ENCODE results near the gene MINAR2.

DNA sequence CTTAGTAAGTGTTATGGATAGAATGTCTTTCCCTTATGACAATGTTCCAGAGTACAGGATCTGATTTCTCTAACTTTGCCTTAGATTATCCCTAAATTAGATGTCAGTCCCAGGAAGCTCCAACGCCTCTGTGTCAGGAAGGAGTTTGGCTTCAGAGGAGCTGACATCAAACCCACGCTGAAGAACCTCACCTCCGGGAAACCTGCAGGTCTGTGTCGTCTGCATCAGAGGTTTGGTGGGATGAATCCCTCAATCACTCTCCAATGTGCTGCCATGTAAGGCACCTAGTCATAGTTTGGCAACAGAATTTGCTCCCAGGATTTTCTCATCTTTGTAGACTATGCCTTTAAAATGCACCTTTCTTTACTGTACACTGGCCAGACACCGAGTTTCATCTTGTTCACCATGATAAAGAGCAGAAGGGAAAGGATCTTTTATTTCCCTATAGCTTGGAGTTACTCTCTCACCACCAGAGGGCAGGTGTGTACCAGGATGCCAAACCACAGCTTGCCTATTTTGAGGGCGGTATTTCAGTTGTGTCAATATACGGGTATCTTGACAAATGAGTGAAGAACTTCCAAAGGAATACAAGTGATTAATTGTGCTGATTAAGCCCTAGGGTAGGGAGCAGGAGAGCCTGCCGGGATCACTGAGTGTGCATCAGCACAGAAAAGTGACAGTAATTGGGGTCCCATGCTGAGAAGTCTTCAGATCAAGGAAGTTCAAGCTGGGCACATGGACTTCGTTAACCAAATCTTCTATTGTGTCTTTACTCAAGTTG lies 23.4 kb downstream of the MINAR2 start:
- TF ChIP-seq, protein P1, sequence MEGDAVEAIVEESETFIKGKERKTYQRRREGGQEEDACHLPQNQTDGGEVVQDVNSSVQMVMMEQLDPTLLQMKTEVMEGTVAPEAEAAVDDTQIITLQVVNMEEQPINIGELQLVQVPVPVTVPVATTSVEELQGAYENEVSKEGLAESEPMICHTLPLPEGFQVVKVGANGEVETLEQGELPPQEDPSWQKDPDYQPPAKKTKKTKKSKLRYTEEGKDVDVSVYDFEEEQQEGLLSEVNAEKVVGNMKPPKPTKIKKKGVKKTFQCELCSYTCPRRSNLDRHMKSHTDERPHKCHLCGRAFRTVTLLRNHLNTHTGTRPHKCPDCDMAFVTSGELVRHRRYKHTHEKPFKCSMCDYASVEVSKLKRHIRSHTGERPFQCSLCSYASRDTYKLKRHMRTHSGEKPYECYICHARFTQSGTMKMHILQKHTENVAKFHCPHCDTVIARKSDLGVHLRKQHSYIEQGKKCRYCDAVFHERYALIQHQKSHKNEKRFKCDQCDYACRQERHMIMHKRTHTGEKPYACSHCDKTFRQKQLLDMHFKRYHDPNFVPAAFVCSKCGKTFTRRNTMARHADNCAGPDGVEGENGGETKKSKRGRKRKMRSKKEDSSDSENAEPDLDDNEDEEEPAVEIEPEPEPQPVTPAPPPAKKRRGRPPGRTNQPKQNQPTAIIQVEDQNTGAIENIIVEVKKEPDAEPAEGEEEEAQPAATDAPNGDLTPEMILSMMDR (IDR thresholded peaks at IDR 0.05): peak; percentile 47 to 81 (median 64)
- no peak for TF ChIP-seq POLR2A (IDR thresholded peaks at IDR 0.05)
- TF ChIP-seq POLR2AphosphoS5 (IDR thresholded peaks at IDR 0.05): no peak
- TF ChIP-seq EP300 (IDR thresholded peaks at IDR 0.05): no peak
